ENCODE results near the gene FTCD.

Gene FTCD

GRCh38 chr21:46163380-46163779 is 8.0 kb upstream of the FTCD start:
- DNase-seq (ENCODE audit: low spot score), result no peak
- no peak overlapping the region for H3K4me3 ChIP-seq
- TF ChIP-seq CTCF (IDR thresholded peaks at IDR 0.05), result no peak
- H3K27ac ChIP-seq, result no peak overlapping the region

GRCh38 chr21:46161633-46162592 is 6.5 kb upstream of the FTCD start:
- H3K4me3 ChIP-seq, result no peak overlapping the region
- H3K27ac ChIP-seq, result no peak overlapping the region
- no peak for TF ChIP-seq CTCF (IDR thresholded peaks at IDR 0.05)
- peak; percentile 35 for DNase-seq (ENCODE audit: low spot score)

- Histone ChIP-seq H3K27ac (no peak overlapping the region), H3K4me3 (no peak overlapping the region)
- no peak for TF ChIP-seq CTCF (IDR thresholded peaks at IDR 0.05)
- peak; percentile 73 for DNase-seq (ENCODE audit: low spot score)
Measured at GRCh38 chr21:46160907-46161632, 5.7 kb upstream of the FTCD start.

- DNase-seq (ENCODE audit: low spot score), result peak; percentile 47
- Histone ChIP-seq H3K27ac (no peak overlapping the region), H3K4me3 (no peak overlapping the region)
- no peak for TF ChIP-seq CTCF (IDR thresholded peaks at IDR 0.05)
Measured at GRCh38 chr21:46160657-46160906, 5.2 kb upstream of the FTCD start.

- no peak for TF ChIP-seq CTCF (IDR thresholded peaks at IDR 0.05)
- DNase-seq (ENCODE audit: low spot score), result peak; percentile 69
- H3K27ac ChIP-seq, result no peak overlapping the region
- no peak overlapping the region for H3K4me3 ChIP-seq
Measured at GRCh38 chr21:46159841-46160656, 4.7 kb upstream of the FTCD start.

GRCh38 chr21:46159390-46159789 is 4.0 kb upstream of the FTCD start:
- no peak for TF ChIP-seq CTCF (IDR thresholded peaks at IDR 0.05)
- Histone ChIP-seq H3K4me3 (no peak overlapping the region), H3K27ac (no peak overlapping the region)
- peak; percentile 60 for DNase-seq (ENCODE audit: low spot score)

All from coronary artery (tissue), 2 donors.